ENCODE measurements around the gene RLF. TPM values are rescaled to one million over a fixed set of nuclear protein-coding genes. Genes with fewer than 3 reads are reported as not detected.
"Not testable (repeated sequence)": the region's sequence is repeated elsewhere in the genome, so short reads cannot be mapped to it uniquely, and the experiment has no call there.

The RLF gene
- total and polyA plus RNA-seq, 2 donors (not counting 1 experiment from before 2014, with no cell fraction given), result 7.8 to 21.9 TPM

DNA sequence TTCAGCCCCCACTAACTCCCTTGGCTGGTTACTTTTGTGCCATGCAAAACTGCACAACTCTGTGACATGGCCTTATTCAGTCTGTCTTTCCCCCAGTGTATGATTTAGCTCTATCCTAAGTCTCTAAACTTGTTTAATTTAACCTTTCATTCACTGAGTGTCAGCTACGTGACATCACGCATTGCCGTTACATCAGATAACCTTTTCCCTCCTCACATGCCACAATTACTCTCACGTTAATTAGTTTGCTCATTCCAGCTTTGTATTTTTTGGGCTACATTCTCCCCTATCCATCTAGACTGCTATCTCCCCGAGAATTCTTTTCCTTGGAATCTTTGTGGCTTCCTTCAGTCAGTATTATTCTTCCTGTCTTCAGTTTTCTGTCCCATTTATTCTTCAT, 57.1 kb downstream of the RLF start:
- intact Hi-C loops (cut with micrococcal nuclease), result no loop called here
- H3K27ac Mint-ChIP-seq, result no peak overlapping the region
- POLR2A ChIA-PET, result no interaction called here

DNA sequence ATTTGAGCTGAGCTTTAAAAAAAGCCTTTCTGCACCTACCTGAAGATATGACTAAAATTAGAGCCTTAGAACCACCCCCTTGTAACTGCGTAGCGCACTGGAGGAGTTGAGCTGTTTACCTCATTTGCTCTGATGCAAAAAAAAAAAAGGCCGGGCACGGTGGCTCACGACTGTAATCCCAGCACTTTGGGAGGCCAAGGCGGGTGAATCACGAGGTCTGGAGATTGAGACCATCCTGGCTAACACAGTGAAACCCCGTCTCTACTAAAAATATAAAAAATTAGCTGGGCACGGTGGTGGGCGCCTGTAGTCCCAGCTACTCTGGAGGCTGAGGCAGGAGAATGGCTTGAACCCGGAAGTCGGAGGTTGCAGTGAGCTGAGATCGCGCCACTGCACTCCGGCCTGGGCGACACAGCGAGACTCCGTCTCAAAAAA, 60.3 kb downstream of the RLF start:
- DNase-seq; H3K27ac ChIP-seq (ENCODE audit: low read length in 2 of 2); H3K4me1 ChIP-seq (ENCODE audit: control insufficient read depth in 2 of 2, insufficient read depth in 2 of 2, low read length in 2 of 2); H3K4me1 Mint-ChIP-seq; POLR2A ChIA-PET; H3K9me3 Mint-ChIP-seq (ENCODE audit: insufficient read depth); H3K27ac Mint-ChIP-seq; H4K20me1 ChIP-seq (ENCODE audit: control insufficient read depth, insufficient read depth, low read length, poor library complexity, severe bottlenecking); H3K27me3 Mint-ChIP-seq; H3K4me3 Mint-ChIP-seq; H2AFZ ChIP-seq (ENCODE audit: insufficient read depth, low read depth, low read length, poor library complexity, severe bottlenecking); H3K4me2 ChIP-seq (replicated peaks; ENCODE audit: low read depth, low read length, poor library complexity, severe bottlenecking); H3K4me3 ChIP-seq (ENCODE audit: control extremely low read depth in 1 of 5, extremely low read depth in 1 of 5, insufficient read depth in 1 of 5, low read depth in 2 of 5, low read length in 4 of 5); CTCF ChIA-PET; intact Hi-C loops (cut with micrococcal nuclease); ATAC-seq (ENCODE audit: low read depth); H3K27me3 ChIP-seq (replicated peaks in 1 of 4; ENCODE audit: control extremely low read depth in 1 of 4, control insufficient read depth in 3 of 4, insufficient read depth in 4 of 4, low read length in 3 of 4); H3K9ac ChIP-seq (ENCODE audit: low read length); H3K36me3 ChIP-seq (replicated peaks in 1 of 2; ENCODE audit: control extremely low read depth in 1 of 2, control insufficient read depth in 1 of 2, extremely low read depth in 1 of 2, insufficient read depth in 2 of 2, low read length in 1 of 2); H3K9me3 ChIP-seq (ENCODE audit: control extremely low read depth in 1 of 3, control insufficient read depth in 2 of 3, insufficient read depth in 1 of 3, low read length in 2 of 3): not testable (repeated sequence)
- 100% methylated on average over 6 of the region's 18 CpGs for WGBS (ENCODE audit: insufficient coverage)
- peaks cover 19% of the 10 kb centered on the region for H3K79me2 ChIP-seq (ENCODE audit: control insufficient read depth, insufficient read depth, low read length)

More for the DNA sequence above, 57.1 kb downstream of the RLF start:
- Mint-ChIP-seq H3K27me3 (no peaks in the 10 kb centered on the region), H3K4me3 (no peak overlapping the region), H3K4me1 (no peaks in the 10 kb centered on the region), H3K9me3 (ENCODE audit: insufficient read depth) (no peaks in the 10 kb centered on the region)
- H3K4me1 ChIP-seq (ENCODE audit: control insufficient read depth in 2 of 2, insufficient read depth in 2 of 2, low read length in 2 of 2), result no peaks in the 10 kb centered on the region
- H4K20me1 ChIP-seq (ENCODE audit: control insufficient read depth, insufficient read depth, low read length, poor library complexity, severe bottlenecking), result peaks cover 6% of the 10 kb centered on the region
- no peak for ATAC-seq (ENCODE audit: low read depth)
- DNase-seq, result no peak
- H3K9me3 ChIP-seq (ENCODE audit: control extremely low read depth in 1 of 3, control insufficient read depth in 2 of 3, insufficient read depth in 1 of 3, low read length in 2 of 3), result no peaks in the 10 kb centered on the region
- no peaks in the 10 kb centered on the region for H3K27me3 ChIP-seq (replicated peaks in 1 of 4; ENCODE audit: control extremely low read depth in 1 of 4, control insufficient read depth in 3 of 4, insufficient read depth in 4 of 4, low read length in 3 of 4)
- H3K27ac ChIP-seq (ENCODE audit: low read length in 2 of 2), result no peak overlapping the region
- peaks cover 3 to 5% of the 10 kb centered on the region in 2 experiments for H3K36me3 ChIP-seq (replicated peaks in 1 of 2; ENCODE audit: control extremely low read depth in 1 of 2, control insufficient read depth in 1 of 2, extremely low read depth in 1 of 2, insufficient read depth in 2 of 2, low read length in 1 of 2)
- WGBS (ENCODE audit: insufficient coverage), result 98% methylated on average over 4 of the region's 5 CpGs
- H3K4me2 ChIP-seq (replicated peaks; ENCODE audit: low read depth, low read length, poor library complexity, severe bottlenecking), result no peak overlapping the region
- H3K4me3 ChIP-seq (ENCODE audit: control extremely low read depth in 1 of 5, extremely low read depth in 1 of 5, insufficient read depth in 1 of 5, low read depth in 2 of 5, low read length in 4 of 5), result no peak overlapping the region
- CTCF ChIA-PET, result interaction anchor here (1.6 kb wide), 1 partner anchor 65 kb away, joined by 5 read pairs; no protein-coding TSS in a partner anchor
- TF ChIP-seq EZH2 (IDR thresholded peaks at IDR 0.05; ENCODE audit: borderline replicate concordance, insufficient read depth, low read depth, low read length, poor library complexity, severe bottlenecking), result no peak
- TF ChIP-seq, protein P1, sequence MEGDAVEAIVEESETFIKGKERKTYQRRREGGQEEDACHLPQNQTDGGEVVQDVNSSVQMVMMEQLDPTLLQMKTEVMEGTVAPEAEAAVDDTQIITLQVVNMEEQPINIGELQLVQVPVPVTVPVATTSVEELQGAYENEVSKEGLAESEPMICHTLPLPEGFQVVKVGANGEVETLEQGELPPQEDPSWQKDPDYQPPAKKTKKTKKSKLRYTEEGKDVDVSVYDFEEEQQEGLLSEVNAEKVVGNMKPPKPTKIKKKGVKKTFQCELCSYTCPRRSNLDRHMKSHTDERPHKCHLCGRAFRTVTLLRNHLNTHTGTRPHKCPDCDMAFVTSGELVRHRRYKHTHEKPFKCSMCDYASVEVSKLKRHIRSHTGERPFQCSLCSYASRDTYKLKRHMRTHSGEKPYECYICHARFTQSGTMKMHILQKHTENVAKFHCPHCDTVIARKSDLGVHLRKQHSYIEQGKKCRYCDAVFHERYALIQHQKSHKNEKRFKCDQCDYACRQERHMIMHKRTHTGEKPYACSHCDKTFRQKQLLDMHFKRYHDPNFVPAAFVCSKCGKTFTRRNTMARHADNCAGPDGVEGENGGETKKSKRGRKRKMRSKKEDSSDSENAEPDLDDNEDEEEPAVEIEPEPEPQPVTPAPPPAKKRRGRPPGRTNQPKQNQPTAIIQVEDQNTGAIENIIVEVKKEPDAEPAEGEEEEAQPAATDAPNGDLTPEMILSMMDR (IDR thresholded peaks at IDR 0.05), result no peak
- no peak overlapping the region for H3K9ac ChIP-seq (ENCODE audit: low read length)
- no peak overlapping the region for H2AFZ ChIP-seq (ENCODE audit: insufficient read depth, low read depth, low read length, poor library complexity, severe bottlenecking)
- H3K79me2 ChIP-seq (ENCODE audit: control insufficient read depth, insufficient read depth, low read length), result peaks cover 19% of the 10 kb centered on the region

Measured in B cell (primary cell).